ENCODE results near the gene TCF23. TPM values are rescaled to one million over a fixed set of nuclear protein-coding genes. Genes with fewer than 3 reads are reported as not detected.

TCF23 gene
- total and polyA plus RNA-seq, 2 of the 4 experiments (the other 2 are of a cell fraction), result not detected

DNA sequence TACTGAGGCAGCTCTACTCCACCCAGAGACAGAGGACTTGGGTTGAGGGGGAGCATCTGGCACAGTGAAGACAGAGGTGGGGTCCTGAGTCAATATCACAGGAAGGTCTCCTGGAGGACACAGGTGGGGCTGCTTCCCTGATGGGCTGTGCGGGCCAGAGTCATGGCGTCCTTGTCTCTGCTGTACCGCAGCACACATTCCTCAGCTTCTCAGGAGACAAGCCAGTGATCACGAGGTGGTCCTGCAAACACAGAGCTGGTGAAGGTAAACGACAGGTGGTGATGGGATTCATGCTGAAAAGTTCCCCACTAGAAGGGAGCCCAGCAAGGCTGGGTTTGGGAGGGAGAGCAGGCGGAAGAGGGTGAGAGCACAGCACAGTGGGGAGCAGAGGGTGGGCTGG lies 9.7 kb downstream of the TCF23 start:
- DNase-seq (no peak), ATAC-seq (ENCODE audit: low read depth) (no peak)
- 38% methylated on average over 2 of the region's 6 CpGs; no CpG with 5 or more reads in 1 of the 2 experiments for WGBS, 2 experiments (ENCODE audit: extremely low coverage in 2 of 2, insufficient read length in 1 of 2)
- H3K18ac ChIP-seq (ENCODE audit: low read depth, low read length), result no peak overlapping the region
- no peaks in the 10 kb centered on the region; the same call in 1 of the 2 replicates for H4K20me1 ChIP-seq (ENCODE audit: insufficient read depth, low read length)
- H3K4me3 ChIP-seq (ENCODE audit: insufficient read depth, low read depth, low read length), result no peak overlapping the region
- peaks cover 13% of the 10 kb centered on the region for H3K27me3 ChIP-seq (ENCODE audit: control insufficient read depth, insufficient read depth, low read length)
- no peak overlapping the region for H4K5ac ChIP-seq (ENCODE audit: low read depth, low read length)
- no peaks in the 10 kb centered on the region for H3K9me1 ChIP-seq (ENCODE audit: insufficient read depth, low read length)
- no peak overlapping the region for H4K91ac ChIP-seq (ENCODE audit: insufficient read depth, low read depth, low read length)
- dilution Hi-C loops (cut with HindIII; ENCODE audit: low sequenced_read_pairs, unreplicated experiment), result no loop called here
- BruUV-seq (replicated peaks), result no TSS peak
- ChIA-PET CTCF (interaction anchor here (1.1 kb wide), 1 partner anchor 11 kb away, joined by 4 read pairs; no protein-coding TSS in a partner anchor), POLR2A (ENCODE audit: unreplicated experiment) (interaction anchor here (0.5 kb wide), 1 partner anchor 24 kb away, joined by 5 read pairs; no protein-coding TSS in a partner anchor)
- H3K23ac ChIP-seq (ENCODE audit: low read depth, low read length), result no peak overlapping the region
- H3K79me1 ChIP-seq (ENCODE audit: low read depth in 1 of 2, low read length in 2 of 2), result no peaks in the 10 kb centered on the region
- no peak overlapping the region for H2BK5ac ChIP-seq (ENCODE audit: low read depth, low read length, poor library complexity, severe bottlenecking)
- intact Hi-C loops (cut with micrococcal nuclease), result no loop called here
- H4K8ac ChIP-seq (ENCODE audit: low read depth in 2 of 2, low read length in 2 of 2), result no peak overlapping the region
- no peak overlapping the region for H2AK9ac ChIP-seq (replicated peaks; ENCODE audit: low read depth, low read length, poor library complexity)
- no peak overlapping the region for H3K56ac ChIP-seq (ENCODE audit: extremely low read depth, insufficient read depth, low read length)
- in situ Hi-C loops (cut with MboI; ENCODE audit: low sequenced_read_pairs), result no loop called here
- no peaks in the 10 kb centered on the region for H3K9me3 ChIP-seq (ENCODE audit: control insufficient read depth, insufficient read depth, low read length)
- no peak for TF ChIP-seq SMC3 (IDR thresholded peaks at IDR 0.05; ENCODE audit: low read depth, low read length)
- no peak for TF ChIP-seq MAZ (IDR thresholded peaks at IDR 0.05; ENCODE audit: borderline replicate concordance, low read depth, low read length)
- TF ChIP-seq POLR2A (IDR thresholded peaks at IDR 0.05; ENCODE audit: low read depth, low read length), result no peak
- TF ChIP-seq, protein P1, sequence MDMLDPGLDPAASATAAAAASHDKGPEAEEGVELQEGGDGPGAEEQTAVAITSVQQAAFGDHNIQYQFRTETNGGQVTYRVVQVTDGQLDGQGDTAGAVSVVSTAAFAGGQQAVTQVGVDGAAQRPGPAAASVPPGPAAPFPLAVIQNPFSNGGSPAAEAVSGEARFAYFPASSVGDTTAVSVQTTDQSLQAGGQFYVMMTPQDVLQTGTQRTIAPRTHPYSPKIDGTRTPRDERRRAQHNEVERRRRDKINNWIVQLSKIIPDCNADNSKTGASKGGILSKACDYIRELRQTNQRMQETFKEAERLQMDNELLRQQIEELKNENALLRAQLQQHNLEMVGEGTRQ (IDR thresholded peaks at IDR 0.05; ENCODE audit: low read depth, low read length), result no peak
- TF ChIP-seq CEBPB (IDR thresholded peaks at IDR 0.05; ENCODE audit: low read depth, low read length), result no peak
- no peak for TF ChIP-seq RCOR1 (IDR thresholded peaks at IDR 0.05; ENCODE audit: insufficient replicate concordance, low read length)
- TF ChIP-seq RAD21 (IDR thresholded peaks at IDR 0.05; ENCODE audit: low read length), result no peak
- no peak for TF ChIP-seq MXI1 (IDR thresholded peaks at IDR 0.05; ENCODE audit: borderline replicate concordance, low read depth, low read length)
- TF ChIP-seq, protein P2, sequence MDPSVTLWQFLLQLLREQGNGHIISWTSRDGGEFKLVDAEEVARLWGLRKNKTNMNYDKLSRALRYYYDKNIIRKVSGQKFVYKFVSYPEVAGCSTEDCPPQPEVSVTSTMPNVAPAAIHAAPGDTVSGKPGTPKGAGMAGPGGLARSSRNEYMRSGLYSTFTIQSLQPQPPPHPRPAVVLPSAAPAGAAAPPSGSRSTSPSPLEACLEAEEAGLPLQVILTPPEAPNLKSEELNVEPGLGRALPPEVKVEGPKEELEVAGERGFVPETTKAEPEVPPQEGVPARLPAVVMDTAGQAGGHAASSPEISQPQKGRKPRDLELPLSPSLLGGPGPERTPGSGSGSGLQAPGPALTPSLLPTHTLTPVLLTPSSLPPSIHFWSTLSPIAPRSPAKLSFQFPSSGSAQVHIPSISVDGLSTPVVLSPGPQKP (IDR thresholded peaks at IDR 0.05; ENCODE audit: borderline replicate concordance, low read depth, low read length), result no peak
- TF ChIP-seq NFE2L2 (IDR thresholded peaks at IDR 0.05; ENCODE audit: low read depth, low read length), result no peak
- TF ChIP-seq, protein P3, sequence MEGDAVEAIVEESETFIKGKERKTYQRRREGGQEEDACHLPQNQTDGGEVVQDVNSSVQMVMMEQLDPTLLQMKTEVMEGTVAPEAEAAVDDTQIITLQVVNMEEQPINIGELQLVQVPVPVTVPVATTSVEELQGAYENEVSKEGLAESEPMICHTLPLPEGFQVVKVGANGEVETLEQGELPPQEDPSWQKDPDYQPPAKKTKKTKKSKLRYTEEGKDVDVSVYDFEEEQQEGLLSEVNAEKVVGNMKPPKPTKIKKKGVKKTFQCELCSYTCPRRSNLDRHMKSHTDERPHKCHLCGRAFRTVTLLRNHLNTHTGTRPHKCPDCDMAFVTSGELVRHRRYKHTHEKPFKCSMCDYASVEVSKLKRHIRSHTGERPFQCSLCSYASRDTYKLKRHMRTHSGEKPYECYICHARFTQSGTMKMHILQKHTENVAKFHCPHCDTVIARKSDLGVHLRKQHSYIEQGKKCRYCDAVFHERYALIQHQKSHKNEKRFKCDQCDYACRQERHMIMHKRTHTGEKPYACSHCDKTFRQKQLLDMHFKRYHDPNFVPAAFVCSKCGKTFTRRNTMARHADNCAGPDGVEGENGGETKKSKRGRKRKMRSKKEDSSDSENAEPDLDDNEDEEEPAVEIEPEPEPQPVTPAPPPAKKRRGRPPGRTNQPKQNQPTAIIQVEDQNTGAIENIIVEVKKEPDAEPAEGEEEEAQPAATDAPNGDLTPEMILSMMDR (conservative IDR thresholded peaks at IDR 0.05; ENCODE audit: low read depth, low read length), result no peak
- TF ChIP-seq CHD1 (IDR thresholded peaks at IDR 0.05; ENCODE audit: low read depth, low read length), result no peak
- no peak for TF ChIP-seq FOS (IDR thresholded peaks at IDR 0.05; ENCODE audit: low read depth, low read length)
- TF ChIP-seq MAFK (IDR thresholded peaks at IDR 0.05; ENCODE audit: low read depth, low read length), result no peak
- TF ChIP-seq BHLHE40 (IDR thresholded peaks at IDR 0.05; ENCODE audit: low read depth, low read length), result no peak
- no peak overlapping the region for H3K27ac ChIP-seq (ENCODE audit: insufficient read depth, low read length)
- H2AFZ ChIP-seq (replicated peaks; ENCODE audit: low read length, poor library complexity), result no peak overlapping the region
- H2AK5ac ChIP-seq (ENCODE audit: low read depth, low read length), result no peak overlapping the region
- H3K9ac ChIP-seq (ENCODE audit: low read depth, low read length), result no peak overlapping the region
- H2BK120ac ChIP-seq (ENCODE audit: low read depth, low read length), result no peak overlapping the region
- H2BK20ac ChIP-seq (ENCODE audit: low read depth, low read length), result no peak overlapping the region
- H3K4me2 ChIP-seq (ENCODE audit: low read depth, low read length), result no peak overlapping the region
- H3K4me1 ChIP-seq (ENCODE audit: control insufficient read depth, insufficient read depth, low read length), result no peaks in the 10 kb centered on the region
- H2BK15ac ChIP-seq (ENCODE audit: low read depth, low read length), result no peak overlapping the region
- no peak overlapping the region for H3K14ac ChIP-seq (replicated peaks; ENCODE audit: low read depth, low read length)
- H3K4ac ChIP-seq (ENCODE audit: low read depth, low read length), result no peak overlapping the region
- H3K36me3 ChIP-seq (ENCODE audit: control insufficient read depth, insufficient read depth, low read length), result no peaks in the 10 kb centered on the region
